HG03108 (cell line): Measurements from ENCODE around the gene SLC6A19.
"Not testable (repeated sequence)": the region's sequence is repeated elsewhere in the genome, so short reads cannot be mapped to it uniquely, and the experiment has no call there.

Experiments used
- ATAC-seq: cut with Tn5 transposase; IDR thresholded peaks from one replicate; pipeline ENCODE4 v1.9.1; 2021; ENCODE audit warnings: moderate library complexity; ENCODE audit not compliant: unreplicated experiment

SLC6A19 gene

DNA sequence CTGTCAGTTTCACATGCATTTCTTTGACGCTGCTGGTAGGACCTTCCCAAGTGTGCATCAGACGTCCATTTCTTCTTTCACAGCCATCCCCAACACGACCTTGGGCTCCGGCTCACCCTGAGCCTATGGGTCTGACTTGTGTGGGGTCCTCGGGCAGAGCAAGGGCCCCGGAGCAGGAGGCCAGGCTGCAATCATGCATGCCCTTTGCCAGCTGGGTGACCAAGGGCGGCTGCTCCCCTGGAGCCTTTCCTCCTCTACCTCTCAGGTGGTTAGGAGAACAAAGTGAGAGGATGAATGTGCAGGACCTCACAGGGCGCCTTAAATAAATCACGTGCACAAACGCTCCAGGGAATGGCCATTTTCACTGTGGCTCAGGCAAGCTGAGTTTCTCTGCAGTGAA is 60.2 kb downstream of the SLC6A19 start:
- no peak for ATAC-seq

DNA sequence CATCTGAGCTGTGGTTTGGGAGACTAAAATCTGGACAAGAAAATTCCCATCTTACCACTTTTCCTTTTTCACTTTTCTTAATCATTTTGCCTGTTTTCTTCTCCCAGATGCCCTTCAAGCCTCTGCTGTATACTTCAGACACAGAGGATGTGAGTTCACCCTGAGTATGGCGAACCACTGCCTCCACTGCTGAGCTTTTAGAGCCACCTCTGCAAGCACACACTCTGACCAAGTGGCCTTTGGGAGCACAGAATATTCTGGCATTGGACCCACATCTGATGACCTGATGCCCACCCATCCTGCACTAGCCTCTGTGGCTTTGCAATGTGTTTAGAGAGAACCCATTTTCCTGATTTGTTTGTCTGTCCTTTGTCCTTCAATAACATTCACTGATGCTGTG is 61.0 kb downstream of the SLC6A19 start:
- ATAC-seq = no peak

DNA sequence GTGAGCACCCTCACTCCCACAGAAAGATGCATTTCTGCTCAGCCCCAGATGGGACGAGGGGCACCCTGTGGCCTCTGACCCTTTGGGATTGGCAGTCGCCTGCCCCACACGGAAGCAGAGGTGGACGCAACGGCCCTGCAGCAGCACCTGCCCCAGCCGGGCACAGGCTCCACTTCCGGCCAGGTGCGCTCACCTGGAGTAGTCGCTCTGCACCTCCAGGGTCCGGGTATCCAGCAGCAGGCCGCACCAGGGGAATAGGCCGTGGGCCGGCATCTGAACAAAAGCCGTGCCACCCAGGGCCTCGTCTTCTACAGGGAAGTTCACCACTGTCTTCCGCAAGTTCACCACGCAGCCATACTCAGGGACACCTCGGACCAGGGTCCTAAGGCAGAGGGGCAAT is 62.8 kb downstream of the SLC6A19 start:
- no peak for ATAC-seq

DNA sequence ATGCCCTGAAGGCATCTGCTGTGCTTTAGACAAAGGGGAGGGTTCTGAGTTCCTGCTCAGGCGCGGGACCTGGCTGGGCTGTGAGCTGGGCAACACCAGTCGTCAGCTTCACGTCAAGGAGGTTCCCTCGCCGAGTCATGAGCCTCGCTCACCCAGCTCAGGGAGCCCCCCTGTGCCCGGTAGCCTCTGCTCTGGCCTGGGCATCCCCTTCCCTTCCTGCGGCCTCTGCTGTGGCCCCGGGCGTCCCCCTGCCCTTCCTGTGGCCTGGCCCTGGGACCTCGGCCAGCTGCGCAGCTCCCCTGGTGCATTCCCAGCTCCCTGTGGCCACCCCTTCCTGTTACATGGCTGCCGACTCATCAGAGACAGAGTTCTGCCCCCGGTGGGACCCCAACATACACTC is 63.6 kb downstream of the SLC6A19 start:
- no peak for ATAC-seq

DNA sequence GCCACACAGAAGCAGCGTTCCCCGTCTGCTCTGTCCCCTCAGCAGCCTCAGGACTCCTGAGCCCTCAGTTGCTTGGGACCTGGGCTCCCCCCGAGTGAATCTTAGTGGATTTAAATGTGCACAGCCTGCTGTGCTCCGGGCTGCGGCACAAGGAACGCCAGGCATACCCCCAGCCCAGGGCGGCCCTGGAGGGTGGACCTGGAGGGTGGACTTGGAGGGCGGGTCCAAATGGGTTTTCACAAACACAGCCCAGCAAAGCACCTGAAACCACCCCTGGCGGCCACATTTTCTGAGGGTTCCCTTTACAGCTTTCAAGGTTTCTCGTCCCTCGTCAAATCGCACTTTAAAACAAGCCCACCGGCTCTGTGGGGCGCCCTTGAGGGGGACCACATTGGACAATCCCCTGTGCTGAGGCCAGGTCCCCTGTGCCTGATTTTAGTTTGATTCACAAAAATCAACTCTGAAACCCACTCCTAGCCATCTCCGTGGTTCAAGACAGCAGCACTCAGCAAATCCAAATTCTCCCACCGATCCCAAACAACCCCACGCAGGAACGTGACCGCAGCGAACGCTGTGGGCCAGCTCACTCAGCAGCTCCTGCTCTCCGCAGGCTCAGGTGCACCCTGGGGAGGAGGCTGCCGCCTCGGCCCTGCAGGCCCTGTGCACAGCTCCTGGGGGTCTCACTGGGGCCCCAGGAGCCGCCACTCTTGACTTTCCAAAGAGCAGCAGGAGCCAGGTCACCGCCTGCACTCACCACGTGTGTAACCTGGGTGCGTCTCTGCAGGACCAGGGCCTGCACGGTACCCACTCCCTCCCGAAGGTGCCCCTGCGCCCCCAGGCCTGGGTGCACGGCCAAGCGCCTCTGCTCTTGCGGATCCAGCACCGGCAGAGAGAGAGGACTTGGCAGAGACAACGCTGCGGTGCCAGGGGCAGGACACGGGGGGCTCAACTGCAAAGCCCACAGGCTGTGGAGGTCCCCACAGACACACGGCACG is 64.4 kb downstream of the SLC6A19 start:
- no peak for ATAC-seq

DNA sequence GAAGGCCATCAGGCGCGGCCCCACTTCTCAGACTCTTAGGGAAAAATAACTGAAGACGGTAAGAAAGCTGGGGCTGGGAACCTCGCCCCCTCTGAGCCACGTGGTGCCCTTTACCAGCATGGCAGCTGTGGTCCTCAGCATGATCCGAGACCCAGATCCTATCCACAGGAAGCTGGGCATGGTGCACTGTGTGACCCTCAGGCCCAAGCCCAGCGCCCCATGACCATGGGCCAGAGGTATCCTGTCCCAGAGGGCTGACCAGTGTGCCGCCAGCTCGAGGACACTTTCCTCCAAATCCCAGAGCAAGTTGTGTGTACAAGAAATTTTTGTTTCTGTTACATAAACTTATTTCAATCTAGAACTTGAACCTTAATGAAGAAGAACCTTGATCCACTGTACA is 65.4 kb downstream of the SLC6A19 start:
- ATAC-seq = no peak

DNA sequence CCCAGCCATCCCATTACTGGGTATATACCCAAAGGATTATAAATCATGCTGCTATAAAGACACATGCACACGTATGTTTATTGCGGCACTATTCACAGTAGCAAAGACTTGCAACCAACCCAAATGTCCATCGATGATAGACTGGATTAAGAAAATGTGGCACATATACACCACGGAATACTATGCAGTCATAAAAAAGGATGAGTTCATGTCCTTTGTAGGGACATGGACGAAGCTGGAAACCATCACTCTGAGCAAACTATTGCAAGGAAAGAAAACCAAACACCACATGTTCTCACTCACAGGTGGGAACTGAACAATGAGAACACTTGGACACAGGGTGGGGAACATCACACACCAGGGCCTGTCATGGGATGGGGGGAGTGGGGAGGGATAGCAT is 66.1 kb downstream of the SLC6A19 start:
- not testable (repeated sequence) for ATAC-seq

DNA sequence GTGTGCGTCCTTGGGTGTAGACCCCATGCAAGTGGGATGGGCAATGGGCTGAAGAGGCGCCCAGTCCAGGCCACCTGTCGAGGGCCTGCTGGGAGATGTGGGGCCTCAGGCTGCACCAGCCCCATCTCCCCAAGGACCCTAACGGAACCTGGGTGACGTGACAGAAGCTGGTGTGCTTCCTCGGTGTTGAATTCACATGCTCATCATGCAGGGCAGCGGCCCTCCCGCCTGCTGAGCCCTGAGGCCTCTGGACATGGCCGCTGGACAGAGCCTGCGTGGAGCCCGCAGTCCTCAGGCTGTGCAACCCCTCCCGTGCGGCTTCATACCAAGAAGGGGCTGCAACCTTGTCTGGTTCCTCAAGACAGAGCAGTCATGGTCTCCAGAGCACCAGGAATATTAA is 66.7 kb downstream of the SLC6A19 start:
- no peak for ATAC-seq

DNA sequence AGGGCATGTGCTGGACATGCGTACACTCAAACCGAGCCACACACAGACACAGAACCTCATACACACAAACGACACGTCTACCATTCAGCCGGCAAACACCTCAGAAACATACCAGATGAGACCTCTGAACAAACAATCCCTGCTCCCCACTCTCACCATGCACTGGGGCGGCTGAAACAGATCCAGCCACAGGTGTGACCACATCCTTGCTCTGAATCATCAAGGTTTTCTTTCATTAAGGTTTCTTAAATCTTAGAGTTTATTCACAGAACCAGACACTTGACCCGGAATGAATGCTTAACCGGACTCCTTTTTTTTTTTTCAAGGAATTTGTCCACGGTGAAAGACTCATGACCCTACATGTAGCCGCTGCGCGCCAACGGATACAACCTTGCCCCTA is 67.3 kb downstream of the SLC6A19 start:
- no peak for ATAC-seq

DNA sequence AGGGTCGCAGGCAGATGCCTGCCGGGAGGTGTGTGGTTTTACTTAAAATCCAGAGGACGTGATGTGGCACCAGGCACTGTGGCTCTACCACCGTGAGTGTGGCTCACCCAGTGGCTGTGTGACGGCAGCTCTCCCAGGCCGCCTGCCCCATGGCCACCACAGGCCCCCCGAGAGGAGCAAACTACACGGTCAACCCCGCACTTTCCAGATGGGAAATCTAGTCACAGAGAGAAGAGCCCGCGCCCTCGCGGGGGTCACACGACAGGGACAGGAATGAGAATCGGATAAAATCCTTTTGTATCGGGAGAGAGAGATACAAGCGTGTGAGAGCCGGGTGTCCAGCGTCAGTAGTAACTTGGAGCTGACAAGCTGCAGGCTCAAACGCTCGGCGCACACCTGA is 69.0 kb downstream of the SLC6A19 start:
- ATAC-seq = no peak

DNA sequence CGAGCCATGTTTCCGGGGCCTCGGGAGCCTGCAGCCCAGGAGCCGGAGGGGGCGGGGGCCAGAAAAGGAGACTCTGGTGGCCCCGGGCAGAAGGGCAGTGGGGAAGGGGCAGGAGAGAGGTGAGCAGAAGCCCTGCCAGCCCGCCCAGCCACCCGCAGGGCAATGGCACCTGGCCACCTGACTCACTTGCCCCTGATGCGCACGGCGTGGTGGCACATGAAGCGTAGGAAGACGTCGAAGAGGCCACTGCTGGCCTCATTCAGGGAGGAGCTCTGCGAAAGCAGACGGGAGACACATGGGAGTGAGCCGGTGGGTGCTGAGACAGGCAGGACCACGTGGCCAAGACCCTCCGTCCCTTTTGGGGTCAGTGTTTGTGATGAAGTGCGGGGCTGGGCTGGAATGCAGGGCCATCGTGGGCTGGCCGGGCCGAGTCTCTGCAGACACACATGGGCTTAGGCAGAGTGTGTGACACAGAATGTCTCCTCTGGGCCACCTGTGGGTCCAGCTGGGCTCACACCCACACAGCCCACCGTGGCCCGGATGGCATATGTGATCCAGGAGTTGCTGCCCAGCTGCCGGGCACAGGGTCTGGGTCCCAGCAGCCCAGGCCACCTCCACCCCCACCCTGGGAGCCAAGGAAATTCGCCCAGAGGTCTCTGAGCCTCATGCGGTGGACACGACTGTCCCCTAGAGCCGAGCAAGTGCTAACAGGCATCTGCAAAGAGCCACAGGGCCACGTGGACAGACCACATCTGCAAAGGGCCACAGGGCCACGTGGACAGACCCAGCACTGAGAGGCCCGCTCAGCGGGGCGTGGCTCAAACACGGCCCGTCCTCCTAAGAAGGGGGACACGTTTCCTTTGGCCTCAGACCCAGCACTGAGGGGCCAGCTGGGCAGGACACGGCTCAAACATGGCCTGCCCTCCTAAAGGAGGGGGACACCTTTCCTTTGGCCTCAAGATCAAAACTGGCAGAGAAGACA is 69.8 kb downstream of the SLC6A19 start:
- no peak for ATAC-seq

DNA sequence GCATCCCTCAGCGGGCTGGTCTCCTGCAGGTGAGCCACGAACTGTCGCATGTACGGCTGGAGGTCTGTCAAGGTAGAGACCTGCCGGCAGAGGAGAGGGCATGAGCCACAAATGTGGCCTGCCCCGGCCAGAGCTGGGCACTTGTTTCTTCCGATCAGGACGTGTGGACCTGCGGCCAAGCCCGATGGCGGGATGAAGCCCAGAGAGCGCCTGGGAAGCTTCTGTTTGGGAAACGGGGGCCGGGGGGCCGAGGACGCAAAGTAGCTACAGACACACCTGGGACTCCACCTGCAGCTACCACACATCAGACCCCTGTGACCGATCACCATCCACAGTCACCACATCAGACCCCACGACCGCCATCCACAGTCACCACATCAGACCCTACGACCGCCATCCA is 70.8 kb downstream of the SLC6A19 start:
- ATAC-seq = no peak

DNA sequence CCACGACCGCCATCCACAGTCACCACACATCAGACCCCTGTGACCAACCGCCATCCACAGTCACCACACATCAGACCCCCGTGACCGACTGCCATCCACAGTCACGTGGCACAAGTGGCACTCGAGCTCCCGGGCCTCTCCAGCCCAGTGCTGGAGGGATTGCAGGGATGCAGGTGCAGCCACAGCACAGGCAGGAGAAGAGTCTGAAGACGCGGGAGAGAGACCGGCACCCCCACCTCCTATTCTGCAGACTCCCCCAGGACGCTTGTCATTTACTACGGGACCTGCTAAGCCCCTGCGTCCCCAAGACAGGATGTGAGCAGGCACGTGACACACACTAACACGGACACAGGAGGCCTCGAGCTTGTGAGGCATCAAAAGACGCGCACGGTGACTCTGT is 72.3 kb downstream of the SLC6A19 start:
- ATAC-seq = no peak

DNA sequence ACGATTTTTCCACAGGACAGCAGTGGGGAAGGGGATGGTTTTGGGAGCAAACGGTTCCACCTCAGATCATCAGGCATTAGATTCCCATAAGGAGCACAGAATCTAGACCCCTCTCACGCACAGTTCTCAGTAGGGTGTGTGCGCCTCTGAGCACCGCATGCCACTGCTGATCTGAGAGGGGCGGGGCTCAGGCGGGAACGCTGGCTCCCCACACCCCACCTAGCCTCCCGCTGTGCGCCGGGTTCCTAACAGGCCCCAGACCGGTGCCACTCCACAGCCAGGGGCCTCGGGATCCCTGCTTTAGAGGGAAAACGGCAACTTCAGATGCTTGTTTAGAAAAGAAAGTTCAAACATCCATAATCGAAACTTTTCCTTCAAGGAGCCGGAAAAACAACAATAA is 73.1 kb downstream of the SLC6A19 start:
- ATAC-seq = no peak
